Measurements from ENCODE around the gene RPTOR.
A peak's percentile ranks its signal among the peaks of the same experiment; 100 is the strongest.
"Not testable (repeated sequence)": the region's sequence is repeated elsewhere in the genome, so short reads cannot be mapped to it uniquely, and the experiment has no call there.

RPTOR gene

DNA sequence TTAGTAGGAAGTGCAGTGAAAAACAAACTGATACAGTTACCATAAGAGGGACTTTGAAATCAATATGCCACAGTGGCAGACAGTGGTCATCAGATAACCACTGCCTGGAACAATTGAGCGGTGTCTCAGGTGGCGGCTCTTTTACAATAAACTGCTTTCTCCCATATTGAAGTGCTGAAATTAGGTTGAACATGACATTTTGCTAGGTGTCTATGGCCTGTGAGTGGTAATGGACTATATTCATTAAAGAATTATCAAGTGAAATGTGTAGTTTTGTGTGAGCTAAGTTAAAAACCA is 214.7 kb downstream of the RPTOR start:
- CTCF ChIA-PET = no interaction called here

DNA sequence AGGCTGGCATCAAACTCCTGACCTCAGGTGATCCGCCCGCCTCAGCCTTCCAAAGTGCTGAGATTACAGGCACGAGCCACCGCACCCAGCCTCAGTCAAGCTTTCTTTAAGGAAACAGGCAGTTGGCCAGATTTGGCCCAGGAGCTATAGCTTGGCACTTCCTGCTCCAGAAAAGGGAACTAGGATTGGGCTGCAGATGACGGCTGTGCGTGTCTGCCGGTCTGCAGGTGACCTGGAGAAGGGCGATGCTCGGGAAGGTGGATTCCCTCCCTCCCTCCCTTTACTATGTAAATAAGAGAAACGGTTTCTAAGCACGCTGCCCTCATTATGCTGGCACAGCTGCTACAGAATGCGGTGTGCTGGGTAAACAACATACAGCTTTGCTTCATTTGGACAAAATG is 215.9 kb downstream of the RPTOR start:
- no peak overlapping the region for H3K4me3 ChIP-seq (ENCODE audit: low read depth, low read length)
- ChIA-PET CTCF (interaction anchor here (0.9 kb wide), 1 partner anchor 9 kb away, joined by 3 read pairs; no protein-coding TSS in a partner anchor), POLR2A (no interaction called here)
- no peak for DNase-seq (ENCODE audit: low read depth, low spot score)
- TF ChIP-seq CTCF (IDR thresholded peaks at IDR 0.05; ENCODE audit: insufficient read depth, low read length, missing control alignments) = no peak

More for the DNA sequence above, 214.7 kb downstream of the RPTOR start:
- H3K4me3 ChIP-seq (ENCODE audit: low read depth, low read length) = no peak overlapping the region
- DNase-seq (ENCODE audit: low read depth, low spot score) = no peak
- POLR2A ChIA-PET = no interaction called here
- no peak for TF ChIP-seq CTCF (IDR thresholded peaks at IDR 0.05; ENCODE audit: insufficient read depth, low read length, missing control alignments)

DNA sequence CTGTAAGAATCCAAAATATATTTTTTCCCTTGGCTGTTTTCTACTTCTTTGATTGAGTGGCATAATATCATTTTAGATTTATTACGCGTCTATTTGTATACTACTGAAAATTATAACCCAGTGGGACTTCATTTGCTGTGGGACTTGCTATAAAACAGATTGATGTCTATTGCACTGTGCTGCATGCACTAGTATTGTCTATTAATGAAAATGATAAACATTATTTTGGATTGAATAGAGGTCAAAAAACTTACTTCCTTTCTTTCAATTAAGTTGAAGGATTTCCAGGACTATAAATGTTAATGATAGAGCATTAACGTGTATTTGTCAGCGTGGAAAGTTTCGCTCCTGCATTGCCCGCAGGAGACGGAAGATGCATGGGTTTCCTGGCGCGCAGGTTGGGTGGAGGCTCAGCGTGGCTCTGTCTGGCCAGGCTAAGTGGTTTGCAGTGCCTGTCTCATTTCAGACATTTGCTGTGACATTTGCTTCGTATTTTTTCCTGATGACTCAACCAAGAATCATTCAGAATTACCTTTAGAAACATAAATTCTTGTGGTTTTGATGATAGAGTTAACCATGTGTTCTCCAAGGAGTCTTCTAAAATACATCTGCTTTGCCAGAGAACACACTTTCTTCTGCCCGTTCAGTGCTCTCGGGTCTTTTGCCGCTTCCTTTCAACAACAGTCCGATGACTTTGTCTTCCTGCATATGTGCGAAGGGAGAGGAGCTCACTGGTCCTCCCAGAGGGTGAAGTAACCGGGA is 216.7 kb downstream of the RPTOR start:
- ChIA-PET POLR2A (no interaction called here), CTCF (interaction anchor here (1.3 kb wide), 1 partner anchor 101 kb away, joined by 4 read pairs; no protein-coding TSS in a partner anchor)
- no peak for TF ChIP-seq CTCF (IDR thresholded peaks at IDR 0.05; ENCODE audit: insufficient read depth, low read length, missing control alignments)
- DNase-seq (ENCODE audit: low read depth, low spot score) = no peak
- H3K4me3 ChIP-seq (ENCODE audit: low read depth, low read length) = peak overlapping the region; percentile 31

- CTCF ChIA-PET = interaction anchor here (1.3 kb wide), 1 partner anchor 101 kb away, joined by 4 read pairs; no protein-coding TSS in a partner anchor
- POLR2A ChIA-PET = no interaction called here
- H3K4me3 ChIP-seq (ENCODE audit: low read depth, low read length) = no peak overlapping the region
- TF ChIP-seq CTCF (IDR thresholded peaks at IDR 0.05; ENCODE audit: insufficient read depth, low read length, missing control alignments) = no peak
- DNase-seq (ENCODE audit: low read depth, low spot score) = no peak
Observed at GRCh38 chr17:80762076-80762475, 217.4 kb downstream of the RPTOR start.

GRCh38 chr17:80763293-80763867 is 218.7 kb downstream of the RPTOR start:
- no peak for DNase-seq (ENCODE audit: low read depth, low spot score)
- H3K4me3 ChIP-seq (ENCODE audit: low read depth, low read length) = no peak overlapping the region
- POLR2A ChIA-PET = no interaction called here
- TF ChIP-seq CTCF (IDR thresholded peaks at IDR 0.05; ENCODE audit: insufficient read depth, low read length, missing control alignments) = no peak
- CTCF ChIA-PET = interaction anchor here (0.7 kb wide), 1 partner anchor 30 kb away, joined by 3 read pairs; no protein-coding TSS in a partner anchor

- CTCF ChIA-PET; H3K4me3 ChIP-seq (ENCODE audit: low read depth, low read length); DNase-seq (ENCODE audit: low read depth, low spot score); POLR2A ChIA-PET: not testable (repeated sequence)
Observed at GRCh38 chr17:80764627-80765145, 220.0 kb downstream of the RPTOR start.
